Mucosa of gallbladder (tissue), 1 donor: ENCODE measurements around the gene PLA2G5. TPM values are rescaled to one million over a fixed set of nuclear protein-coding genes. Genes with fewer than 3 reads are reported as not detected.
"Not testable (repeated sequence)": the region's sequence is repeated elsewhere in the genome, so short reads cannot be mapped to it uniquely, and the experiment has no call there.

Source experiments
- DNase-seq: peaks from one replicate; pipeline ENCODE4 v3.0.0-alpha.2; 2020; ENCODE audit warnings: low spot score
- total RNA-seq: library from RNA; stranded (reverse); gene quantifications from one replicate; pipeline ENCODE4 v1.2.1, GENCODE V29; 2021
- donor health status: DM: no; HTN: no; CAD: no.

The PLA2G5 gene
- total RNA-seq = 4.9 TPM

DNA sequence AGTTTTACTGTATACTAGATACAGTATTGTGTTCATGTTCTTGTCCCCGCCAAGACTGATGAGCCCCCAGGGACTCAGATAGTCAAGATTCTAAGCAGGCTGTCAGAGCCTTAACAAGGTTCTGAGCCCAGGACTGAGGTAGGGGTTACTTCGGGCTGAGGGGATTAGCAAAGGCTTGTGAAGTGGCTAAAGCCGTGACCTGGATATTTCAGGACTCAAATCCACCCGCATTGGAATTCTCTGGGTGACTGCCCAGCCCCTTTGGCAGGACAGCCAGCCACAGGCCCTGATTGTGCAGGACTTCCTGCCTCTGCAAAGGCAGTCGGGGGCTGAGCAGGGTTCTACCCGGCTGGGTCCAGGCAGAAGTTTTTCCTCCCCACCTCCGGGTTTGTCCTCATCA lies at the start of gene PLA2G5:
TSS of gene PLA2G5 (plus strand) at position 321 of the 400 bp plus-strand sequence. CDS start 14,637 bp downstream, outside the sequence.
- DNase-seq = peak; percentile 33

GRCh38 chr1:20028125-20028524 lies 41.9 kb upstream of the PLA2G5 start:
- DNase-seq = no peak

DNA sequence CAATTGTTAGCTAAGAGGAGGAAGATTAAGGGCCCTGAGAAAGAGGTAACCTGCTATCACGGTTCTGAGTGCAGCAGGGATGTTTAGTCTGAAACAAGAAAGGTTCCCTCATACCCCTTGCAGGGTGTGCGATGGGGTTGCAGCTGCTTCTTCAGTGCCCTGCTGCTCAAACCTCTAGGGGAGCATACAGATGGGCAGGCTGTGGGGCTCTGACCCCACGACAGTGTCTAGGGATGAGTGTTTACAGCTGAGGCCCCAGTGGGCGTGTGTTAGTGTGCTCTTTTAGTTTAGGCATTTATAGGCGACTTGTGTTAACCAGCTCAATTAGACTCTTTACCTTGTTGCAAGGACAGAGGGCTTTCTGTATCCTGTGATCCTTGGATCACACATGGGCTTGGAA lies 41.3 kb upstream of the PLA2G5 start:
- DNase-seq = no peak

GRCh38 chr1:20029178-20029912 lies 40.6 kb upstream of the PLA2G5 start:
- no peak for DNase-seq

DNA sequence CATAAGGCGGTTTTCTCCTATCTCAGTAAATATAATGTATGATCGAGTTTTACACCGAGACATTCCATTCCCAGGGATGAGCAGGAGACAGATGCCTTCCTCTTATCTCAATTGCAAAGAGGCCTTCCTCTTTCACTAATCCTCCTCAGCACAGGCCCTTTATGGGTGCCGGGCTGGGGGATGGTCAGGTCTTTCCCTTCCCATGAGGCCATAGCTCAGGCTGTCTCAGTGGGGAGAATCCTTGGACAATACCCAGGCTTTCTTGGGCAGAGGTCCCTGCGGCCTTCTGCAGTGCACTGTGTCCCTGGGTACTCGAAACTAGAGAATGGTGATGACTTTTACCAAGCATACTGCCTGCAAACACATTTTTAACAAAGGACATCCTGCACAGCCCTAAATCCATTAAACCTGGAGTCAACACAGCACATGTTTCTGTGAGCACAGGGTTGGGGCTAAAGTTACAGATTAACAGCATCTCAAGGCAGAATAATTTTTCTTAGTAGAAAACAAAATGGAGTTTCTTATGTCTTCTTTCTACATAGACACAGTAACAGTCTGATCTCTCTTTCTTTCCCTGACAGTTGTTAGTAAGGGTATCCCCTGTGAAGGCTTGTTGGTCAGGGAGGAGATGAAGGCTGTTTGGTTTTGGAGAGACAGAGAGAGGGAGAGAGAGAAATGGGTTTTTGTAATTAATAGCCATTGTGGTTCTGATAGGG lies 39.4 kb upstream of the PLA2G5 start:
- not testable (repeated sequence) for DNase-seq

DNA sequence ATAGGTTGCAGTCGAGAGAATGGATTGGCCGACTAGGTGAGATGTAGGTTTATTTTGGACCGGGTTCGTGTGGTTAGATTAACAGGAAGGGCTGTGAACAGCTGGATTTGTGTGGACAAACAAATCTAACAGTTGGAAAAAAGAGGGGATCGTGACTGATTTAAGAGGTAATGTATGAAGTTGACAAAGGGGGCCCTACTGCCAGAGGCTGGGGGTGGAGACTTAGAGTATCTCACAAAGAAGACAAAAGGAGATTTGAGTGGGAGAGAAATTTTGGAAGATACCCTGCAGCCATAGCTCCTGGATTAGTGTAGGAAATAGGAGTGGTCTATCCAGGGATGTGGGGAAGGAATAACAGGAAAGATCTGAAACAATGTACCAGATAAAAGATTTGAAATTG lies 38.8 kb upstream of the PLA2G5 start:
- no peak for DNase-seq

- no peak for DNase-seq
Observed at GRCh38 chr1:20031836-20032235, 38.2 kb upstream of the PLA2G5 start.

GRCh38 chr1:20032425-20032824 lies 37.6 kb upstream of the PLA2G5 start:
- DNase-seq = no peak

GRCh38 chr1:20033420-20033819 lies 36.6 kb upstream of the PLA2G5 start:
- DNase-seq = no peak

DNA sequence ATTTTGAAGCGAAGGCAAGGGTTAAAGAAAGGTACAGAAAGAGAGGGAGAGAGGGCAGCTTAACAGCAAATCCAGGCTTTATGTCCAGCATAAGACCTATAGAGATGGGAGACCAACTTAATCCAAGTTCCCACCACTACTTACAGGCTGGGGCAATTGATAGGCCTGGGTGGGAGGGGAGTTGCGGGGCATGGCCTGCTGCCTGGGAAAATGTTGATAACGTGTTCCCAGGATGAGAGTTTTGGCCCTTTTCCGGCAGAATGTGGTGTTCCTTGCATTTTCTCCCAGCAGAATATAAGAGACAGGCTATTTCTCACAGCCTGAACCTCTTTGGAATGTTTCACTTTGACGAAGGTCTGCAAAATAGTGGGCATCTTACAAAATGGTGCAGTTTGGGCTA lies 34.9 kb upstream of the PLA2G5 start:
- DNase-seq = no peak

GRCh38 chr1:20037877-20038276 lies 32.1 kb upstream of the PLA2G5 start:
- DNase-seq = no peak

DNA sequence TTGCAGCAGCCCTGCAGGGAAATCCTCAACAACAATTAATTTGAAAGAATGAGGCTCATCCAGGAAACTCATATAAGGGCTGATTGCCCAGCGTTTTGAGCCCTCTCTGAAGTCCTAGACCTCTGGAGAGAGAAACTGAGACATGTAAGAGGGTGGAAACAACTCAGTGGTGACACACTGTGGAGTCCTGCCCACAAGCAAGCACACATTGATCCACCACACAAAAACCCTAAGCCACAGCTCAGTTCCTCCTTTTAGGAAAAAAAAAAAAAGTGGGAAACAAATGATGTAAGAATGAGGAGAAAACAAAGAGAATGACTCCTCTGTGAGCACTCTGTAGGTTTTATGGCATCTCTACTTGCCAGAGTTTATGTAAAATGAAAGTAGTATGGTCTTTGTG lies 22.9 kb upstream of the PLA2G5 start:
- no peak for DNase-seq

DNA sequence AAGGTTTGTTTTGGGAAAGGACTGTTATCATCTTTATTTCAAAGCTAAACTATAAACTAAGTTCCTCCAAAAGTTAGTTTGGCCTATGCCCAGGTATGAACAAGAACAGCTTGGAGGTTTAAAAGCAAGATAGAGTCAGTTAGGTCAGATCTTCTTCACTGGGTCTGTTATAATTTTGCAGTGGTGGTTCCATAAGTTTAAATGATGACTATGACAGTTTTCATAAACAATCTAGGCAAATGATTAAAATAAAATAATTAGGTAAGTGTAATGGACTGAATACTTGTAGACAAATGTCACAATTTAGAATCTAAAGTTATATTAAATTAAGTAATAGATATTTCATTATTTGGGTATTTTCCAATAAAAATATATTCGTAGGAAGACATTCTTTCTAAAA lies 21.4 kb upstream of the PLA2G5 start:
- no peak for DNase-seq

- DNase-seq = not testable (repeated sequence)
Observed at GRCh38 chr1:20049056-20049798, 20.8 kb upstream of the PLA2G5 start.

- DNase-seq = no peak
Observed at GRCh38 chr1:20051218-20051829, 18.7 kb upstream of the PLA2G5 start.

DNA sequence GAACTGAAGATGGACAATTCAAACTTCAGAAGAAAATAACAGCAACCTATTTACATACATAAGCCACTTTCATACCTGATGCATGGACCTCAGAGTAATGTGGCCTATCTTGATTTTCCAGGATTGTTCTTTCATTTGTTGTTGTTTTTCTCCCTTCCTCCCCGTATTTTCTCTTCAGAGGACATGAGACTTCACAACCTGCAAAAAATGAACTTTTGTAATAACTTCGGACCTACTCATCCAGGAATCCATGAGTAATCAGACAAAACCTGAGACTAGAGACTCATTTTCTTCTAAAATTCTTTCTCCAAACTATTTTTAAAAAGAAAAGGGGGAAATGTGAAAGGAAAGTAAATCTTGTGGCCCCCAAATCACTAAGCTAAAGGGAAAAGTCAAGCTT lies 17.6 kb upstream of the PLA2G5 start:
- DNase-seq = no peak

GRCh38 chr1:20057886-20058420 lies 12.0 kb upstream of the PLA2G5 start:
- DNase-seq = no peak

DNA sequence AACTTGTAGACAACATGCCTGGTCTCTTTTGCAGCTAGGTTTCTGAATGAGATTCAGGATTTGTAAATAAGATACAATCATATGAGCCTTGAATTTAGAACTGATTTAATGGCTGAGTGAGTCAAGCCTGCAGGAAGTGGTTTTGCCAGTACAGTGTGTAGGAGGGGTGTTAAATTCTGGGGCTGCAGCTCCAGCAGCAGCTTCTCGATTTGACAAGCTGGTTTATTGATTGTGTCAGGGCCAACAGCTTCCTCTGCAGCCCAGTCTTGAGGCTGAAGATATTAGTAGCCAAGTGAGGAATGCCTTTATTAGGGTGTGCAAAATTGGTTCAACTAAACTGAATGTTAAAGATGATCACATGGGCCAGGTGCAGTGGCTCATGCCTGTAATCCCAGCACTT lies 11.5 kb upstream of the PLA2G5 start:
- no peak for DNase-seq

DNA sequence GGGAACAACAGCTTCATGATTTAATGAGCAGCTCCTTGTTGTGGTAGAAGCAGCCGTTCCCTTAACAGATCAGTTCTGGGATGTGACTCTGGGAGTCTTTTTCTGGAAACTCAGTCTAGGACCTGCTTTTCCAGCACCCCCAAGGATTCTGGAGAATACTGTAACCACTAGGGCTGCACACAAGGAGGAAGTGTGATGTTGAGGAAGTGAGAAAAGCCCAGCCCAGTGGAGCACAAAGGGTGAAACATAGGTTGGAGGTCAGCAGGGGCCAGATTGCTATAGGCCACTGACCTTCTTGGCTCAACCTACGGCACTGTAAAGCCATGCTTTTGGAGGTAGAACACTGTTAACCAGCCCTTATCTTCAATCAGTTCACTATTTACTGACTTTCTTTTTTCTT lies 10.1 kb upstream of the PLA2G5 start:
- DNase-seq = no peak

- DNase-seq = not testable (repeated sequence)
Observed at GRCh38 chr1:20060791-20061190, 9.2 kb upstream of the PLA2G5 start.

GRCh38 chr1:20061866-20062265 lies 8.1 kb upstream of the PLA2G5 start:
- DNase-seq = no peak

DNA sequence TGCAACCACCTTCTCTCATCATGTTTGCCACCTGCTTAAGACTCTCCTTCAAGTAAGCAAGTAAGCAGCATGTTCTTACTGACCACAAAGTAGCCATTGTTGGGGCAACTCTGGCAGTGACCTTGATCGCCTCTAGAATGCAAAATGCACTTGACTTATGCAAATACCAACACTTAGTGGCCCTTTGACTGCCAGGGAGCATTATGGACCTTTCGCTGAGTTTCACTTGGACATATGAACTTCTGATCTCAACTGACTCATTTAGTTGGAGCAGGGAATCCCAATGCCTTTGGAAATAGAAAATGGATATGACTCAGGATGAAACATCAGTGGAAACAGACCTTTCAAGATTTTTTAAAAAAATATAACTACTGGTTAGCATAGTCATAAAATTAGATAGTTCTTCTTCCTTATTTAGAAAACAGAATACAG lies 6.1 kb upstream of the PLA2G5 start:
- no peak for DNase-seq
